Esophagus muscularis mucosa (tissue), 4 donors: ENCODE results near the gene NDUFB3. TPM values are rescaled to one million over a fixed set of nuclear protein-coding genes. Genes with fewer than 3 reads are reported as not detected.
A peak's percentile ranks its signal among the peaks of the same experiment; 100 is the strongest.

Experiments
- DNase-seq: peaks from one replicate; pipeline ENCODE4 v3.0.0-alpha.2; 2017; ENCODE audit errors: extremely low spot score
- H3K27ac ChIP-seq, 4 donors: fragments of 200-600 bp; sonication (generic); replicated peaks in 1 of 4; 1 replicate in 3 of 4; 2 replicates in 1 of 4; pipeline ENCODE4 v1.5.1; 2016 to 2019; ENCODE audit warnings: mild to moderate bottlenecking in 1 of 4
- H3K27me3 ChIP-seq, 4 donors: fragments of 200-600 bp; sonication (generic); one replicate each; pipeline versions ENCODE4 v1.5.1 to v1.6.0; 2016 to 2019
- H3K36me3 ChIP-seq, 4 donors: fragments of 200-600 bp; sonication (generic); one replicate each; pipeline ENCODE4 v1.5.1; 2016 to 2019
- H3K4me1 ChIP-seq, 4 donors: fragments of 200-600 bp; sonication (generic); one replicate each; pipeline ENCODE4 v1.5.1; 2016 to 2019
- H3K4me3 ChIP-seq, 4 donors: fragments of 200-600 bp; sonication (generic); 1 replicate in 2 of 4; 2 replicates in 2 of 4; pipeline ENCODE4 v1.5.1; 2016 to 2019; ENCODE audit warnings: mild to moderate bottlenecking in 4 of 4, moderate library complexity in 1 of 4
- H3K9me3 ChIP-seq, 4 donors: fragments of 200-600 bp; sonication (generic); 1 replicate in 3 of 4; 2 replicates in 1 of 4; pipeline ENCODE4 v1.5.1; 2016 to 2019
- CTCF ChIP-seq, 3 experiments: fragments of 200-600 bp in 2 of 3; fragments of 450-650 bp in 1 of 3; sonication (generic) in 2 of 3; IDR thresholded peaks; one replicate each; pipeline ENCODE4 v1.5.1; 2017 to 2019; ENCODE audit warnings: antibody characterized with exemption in 3 of 3, mild to moderate bottlenecking in 2 of 3, moderate library complexity in 1 of 3
- EP300 ChIP-seq: sonication (generic); formaldehyde crosslinking; IDR thresholded peaks from one replicate; pipeline ENCODE4 v1.6.1; 2017; ENCODE audit warnings: antibody characterized with exemption
- POLR2A ChIP-seq: fragments of 450-650 bp; IDR thresholded peaks from one replicate; pipeline ENCODE4 v1.6.1; 2017; ENCODE audit warnings: antibody characterized with exemption, moderate library complexity, mild to moderate bottlenecking, low read depth
- POLR2AphosphoS5 ChIP-seq, 2 donors: sonication (generic); formaldehyde crosslinking; IDR thresholded peaks; one replicate each; pipeline ENCODE4 v1.6.1; 2017; ENCODE audit warnings: antibody characterized with exemption in 2 of 2
- WGBS: methylation state at CpG from one replicate; pipeline ENCODE4 v1.1.5; 2018; 5-methylcytosine and 5-hydroxymethylcytosine counted together
- intact Hi-C: fragments of 100-400 bp; cut with DNase I; formaldehyde crosslinking; loops from one replicate; pipeline ENCODE4 v1.15.1; 2023
- total RNA-seq, 4 donors: library from RNA; depleted of rRNA; stranded (reverse); fragments of >200 nt; gene quantifications; one replicate each; pipeline versions ENCODE4 v1.1.0 to v1.2.1, GENCODE V29; 2016

NDUFB3 gene
- total RNA-seq, 4 donors from 2014 or later, result 36.0 to 100 (median 47.6) TPM

- TF ChIP-seq EP300 (no peak), POLR2A (no peak), CTCF (IDR thresholded peaks at IDR 0.05) (no peak), POLR2AphosphoS5 (IDR thresholded peaks at IDR 0.05) (no peak)
- Histone ChIP-seq H3K4me1 (peaks cover 35 to 77% (median 71%) of the 10 kb centered on the region in 4 donors), H3K4me3 (peak overlapping the region; percentile 70 to 90 (median 79)), H3K27ac (peak overlapping the region; percentile 85 to 91 (median 88)), H3K9me3 (no peaks in the 10 kb centered on the region), H3K27me3 (no peaks in the 10 kb centered on the region), H3K36me3 (no peaks in the 10 kb centered on the region)
- under 1% methylated on average over 19 of the region's 21 CpGs for whole genome bisulfite sequencing
- intact Hi-C loops, result loop anchor here (5.0 to 10.0 kb wide), 3 partner anchors 46 to 109 kb away; partner anchors contain the start of genes CFLAR and ORC2
- no peak for DNase-seq
Observed at GRCh38 chr2:201070948-201071478, 788 bp upstream of the NDUFB3 start.

GRCh38 chr2:201072201-201072530, 365 bp downstream of the NDUFB3 start:
- intact Hi-C loops, result loop anchor here (5.0 to 10.0 kb wide), 3 partner anchors 45 to 110 kb away; partner anchors contain the start of genes CFLAR and ORC2
- H3K4me3 ChIP-seq, result peak overlapping the region; percentile 70 to 90 (median 79)
- H3K27me3 ChIP-seq, result no peaks in the 10 kb centered on the region
- no peak for TF ChIP-seq POLR2AphosphoS5 (IDR thresholded peaks at IDR 0.05)
- TF ChIP-seq EP300, result no peak
- TF ChIP-seq CTCF (IDR thresholded peaks at IDR 0.05), result no peak
- no peak for TF ChIP-seq POLR2A
- H3K9me3 ChIP-seq, result no peaks in the 10 kb centered on the region
- peaks cover 35 to 71% (median 66%) of the 10 kb centered on the region in 4 donors for H3K4me1 ChIP-seq
- H3K36me3 ChIP-seq, result no peaks in the 10 kb centered on the region
- H3K27ac ChIP-seq, result peak overlapping the region; percentile 85 to 91 (median 88)
- WGBS, result 2% methylated on average over 5 of the region's 5 CpGs
- no peak for DNase-seq

GRCh38 chr2:201073071-201073470, 1.3 kb downstream of the NDUFB3 start:
- WGBS, result 100% methylated on average over 1 of the region's 1 CpG
- no peak overlapping the region for H3K27ac ChIP-seq
- TF ChIP-seq CTCF (IDR thresholded peaks at IDR 0.05), result no peak
- TF ChIP-seq EP300, result no peak
- no peak for TF ChIP-seq POLR2A
- no peak for TF ChIP-seq POLR2AphosphoS5 (IDR thresholded peaks at IDR 0.05)
- H3K36me3 ChIP-seq, result no peaks in the 10 kb centered on the region
- H3K27me3 ChIP-seq, result no peaks in the 10 kb centered on the region
- H3K4me3 ChIP-seq, result peak overlapping the region in 1 of 4 donors; percentile 72
- H3K9me3 ChIP-seq, result no peaks in the 10 kb centered on the region
- H3K4me1 ChIP-seq, result peaks cover 29 to 62% (median 58%) of the 10 kb centered on the region in 4 donors
- intact Hi-C loops, result loop anchor here (5.0 to 10.0 kb wide), 3 partner anchors 44 to 111 kb away; partner anchors contain the start of genes CFLAR and ORC2
- no peak for DNase-seq

GRCh38 chr2:201074996-201075395, 3.2 kb downstream of the NDUFB3 start:
- no peak for DNase-seq
- no peak overlapping the region for H3K4me3 ChIP-seq
- 81% methylated on average over 7 of the region's 7 CpGs for WGBS
- H3K36me3 ChIP-seq, result peaks cover 9 to 14% (median 11%) of the 10 kb centered on the region in 4 donors
- H3K9me3 ChIP-seq, result no peaks in the 10 kb centered on the region
- H3K27me3 ChIP-seq, result no peaks in the 10 kb centered on the region
- intact Hi-C loops, result loop anchor here (5.0 to 10.0 kb wide), 3 partner anchors 42 to 113 kb away; partner anchors contain the start of genes CFLAR and ORC2
- no peak overlapping the region for H3K27ac ChIP-seq
- TF ChIP-seq POLR2AphosphoS5 (IDR thresholded peaks at IDR 0.05), result no peak
- TF ChIP-seq POLR2A, result no peak
- TF ChIP-seq CTCF (IDR thresholded peaks at IDR 0.05), result no peak
- no peak for TF ChIP-seq EP300
- H3K4me1 ChIP-seq, result peaks cover 18 to 42% (median 40%) of the 10 kb centered on the region in 4 donors
